HG03175 (cell line): Measurements from ENCODE around the gene ZNF227.
"Not testable (repeated sequence)": the region's sequence is repeated elsewhere in the genome, so short reads cannot be mapped to it uniquely, and the experiment has no call there.

Source experiments
- ATAC-seq: cut with Tn5 transposase; IDR thresholded peaks from one replicate; pipeline ENCODE4 v1.9.1; 2021; ENCODE audit warnings: mild to moderate bottlenecking, moderate library complexity; ENCODE audit not compliant: unreplicated experiment

Gene ZNF227

DNA sequence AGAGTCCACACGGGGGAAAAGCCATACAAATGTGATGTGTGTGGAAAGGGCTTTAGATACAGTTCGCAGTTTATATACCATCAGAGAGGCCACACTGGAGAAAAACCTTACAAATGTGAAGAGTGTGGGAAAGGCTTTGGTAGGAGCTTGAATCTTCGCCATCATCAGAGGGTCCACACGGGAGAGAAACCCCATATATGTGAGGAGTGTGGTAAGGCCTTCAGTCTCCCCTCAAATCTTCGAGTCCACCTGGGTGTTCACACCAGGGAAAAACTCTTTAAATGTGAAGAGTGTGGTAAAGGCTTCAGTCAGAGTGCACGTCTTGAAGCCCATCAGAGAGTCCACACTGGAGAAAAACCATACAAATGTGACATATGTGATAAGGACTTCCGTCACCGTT is 24.1 kb downstream of the ZNF227 start:
- ATAC-seq, result no peak

DNA sequence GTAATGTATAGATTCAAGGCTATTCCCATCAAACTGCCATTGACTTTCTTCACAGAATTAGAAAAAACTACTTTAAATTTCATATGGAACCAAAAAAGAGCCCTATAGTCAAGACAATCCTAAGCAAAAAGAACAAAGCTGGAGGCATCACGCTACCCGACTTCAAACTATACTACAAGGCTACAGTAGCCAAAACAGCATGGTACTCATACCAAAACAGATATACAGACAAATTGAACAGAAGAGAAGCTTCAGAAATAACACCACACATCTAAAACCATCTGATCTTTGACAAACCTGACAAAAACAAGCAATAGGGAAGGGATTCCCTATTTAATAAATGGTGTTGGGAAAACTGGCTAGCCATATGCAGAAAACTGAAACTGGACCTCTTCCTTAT is 40.0 kb downstream of the ZNF227 start:
- not testable (repeated sequence) for ATAC-seq

DNA sequence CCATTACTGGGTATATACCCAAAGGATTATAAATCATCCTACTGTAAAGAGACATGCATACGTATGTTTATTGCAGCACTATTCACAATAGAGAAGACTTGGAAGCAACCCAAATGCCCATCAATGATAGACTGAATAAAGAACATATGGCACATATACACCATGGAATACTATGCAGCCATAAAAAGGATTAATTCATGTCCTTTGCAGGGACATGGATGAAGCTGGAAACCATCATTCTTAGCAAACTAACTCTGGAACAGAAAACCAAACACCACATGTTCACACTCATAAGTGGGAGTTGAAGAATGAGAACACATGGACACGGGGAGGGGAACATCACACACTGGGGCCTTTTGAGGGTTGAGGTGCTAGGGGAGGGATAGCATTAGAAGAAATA is 41.1 kb downstream of the ZNF227 start:
- not testable (repeated sequence) for ATAC-seq

DNA sequence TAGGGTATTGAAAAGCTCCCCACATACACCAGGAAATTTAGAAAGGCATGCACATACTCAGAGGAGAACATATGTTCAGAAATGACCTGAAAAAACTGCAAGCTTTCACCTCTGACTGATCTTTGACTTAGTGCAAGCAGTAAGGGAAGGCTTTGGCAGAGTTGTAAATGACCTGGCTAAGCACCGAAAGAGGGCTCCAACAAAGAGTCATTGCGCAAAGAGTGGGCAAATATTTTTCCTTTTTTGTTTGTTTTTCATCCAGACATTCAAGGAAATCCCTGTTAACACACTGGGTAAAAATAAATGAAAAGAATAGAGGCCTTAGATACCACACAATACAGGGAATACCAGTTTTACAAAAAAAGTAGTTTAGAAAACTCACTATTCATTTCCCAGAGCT is 42.2 kb downstream of the ZNF227 start:
- no peak for ATAC-seq

DNA sequence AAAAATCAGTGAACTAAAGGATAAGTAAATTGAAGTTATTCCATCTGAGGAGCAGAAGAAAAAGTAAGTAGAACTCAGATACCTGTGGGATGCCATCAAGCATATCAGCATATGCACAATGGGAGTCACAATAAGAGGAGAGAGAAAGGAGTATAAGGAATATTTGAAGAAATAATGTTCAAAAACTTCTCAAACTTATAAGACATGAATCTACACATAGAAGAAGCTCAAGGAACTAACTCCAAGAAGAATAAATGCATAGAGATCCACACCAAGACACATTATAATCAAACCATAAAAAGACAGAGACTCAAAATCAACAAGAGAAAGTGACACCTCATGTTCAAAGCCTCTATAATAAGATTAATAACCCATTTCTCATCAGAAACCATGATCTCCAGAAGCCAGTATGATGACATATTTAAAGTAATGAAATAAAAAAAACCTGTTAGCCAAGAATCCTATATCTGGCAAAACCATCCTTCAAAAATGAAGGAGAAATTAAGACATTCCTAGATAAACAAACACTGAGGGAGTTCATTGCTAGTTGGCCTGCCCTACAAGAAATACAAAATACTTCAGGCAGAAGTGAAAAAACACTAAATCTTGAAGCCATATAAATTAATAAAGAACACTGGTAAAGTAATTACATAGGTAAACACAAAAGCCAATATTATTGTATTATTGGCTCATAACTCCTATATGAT is 43.5 kb downstream of the ZNF227 start:
- no peak for ATAC-seq

DNA sequence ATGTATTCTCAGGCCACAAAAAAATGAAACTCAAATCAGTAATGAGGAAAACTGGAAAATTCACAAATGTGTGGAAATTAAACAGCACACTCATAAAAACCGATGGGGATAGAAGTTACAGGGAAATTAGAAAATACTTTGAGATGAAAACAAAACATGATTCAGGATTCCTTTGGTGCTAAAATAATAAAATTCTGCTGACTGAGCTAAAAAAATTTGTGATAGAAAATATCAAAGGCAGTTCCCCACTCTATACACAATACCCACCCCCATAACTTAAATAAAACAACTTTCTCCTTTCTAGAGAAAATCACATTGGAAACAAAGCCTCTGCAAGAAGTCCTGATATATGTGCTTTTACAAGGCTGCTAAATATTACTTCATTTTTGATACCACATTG is 45.8 kb downstream of the ZNF227 start:
- ATAC-seq, result no peak

DNA sequence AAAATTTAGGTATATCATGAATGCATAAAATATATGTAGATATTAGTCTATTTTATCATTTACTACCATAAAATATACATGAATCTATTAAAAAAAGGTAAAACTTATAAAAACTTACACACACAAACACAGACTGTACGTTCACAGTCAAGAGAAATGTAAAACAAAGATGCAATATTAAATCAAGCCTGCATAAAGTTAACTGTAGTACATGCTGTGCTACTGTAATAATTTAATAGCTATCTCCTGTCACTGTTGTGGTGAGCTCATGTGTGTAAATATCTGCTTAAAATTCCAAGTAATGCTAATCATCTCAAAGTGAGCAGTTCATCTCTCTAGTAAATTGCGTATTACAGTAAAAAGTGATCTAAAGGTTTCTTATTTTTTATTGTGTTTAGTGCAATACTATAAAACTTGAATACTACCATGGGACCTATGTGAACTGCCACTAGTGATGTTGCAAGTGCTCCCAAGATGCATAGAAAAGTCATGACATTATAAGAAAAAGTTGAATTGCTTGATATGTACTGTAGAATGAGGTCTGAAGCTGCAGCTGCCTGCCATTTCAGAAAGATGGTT is 46.6 kb downstream of the ZNF227 start:
- no peak for ATAC-seq

DNA sequence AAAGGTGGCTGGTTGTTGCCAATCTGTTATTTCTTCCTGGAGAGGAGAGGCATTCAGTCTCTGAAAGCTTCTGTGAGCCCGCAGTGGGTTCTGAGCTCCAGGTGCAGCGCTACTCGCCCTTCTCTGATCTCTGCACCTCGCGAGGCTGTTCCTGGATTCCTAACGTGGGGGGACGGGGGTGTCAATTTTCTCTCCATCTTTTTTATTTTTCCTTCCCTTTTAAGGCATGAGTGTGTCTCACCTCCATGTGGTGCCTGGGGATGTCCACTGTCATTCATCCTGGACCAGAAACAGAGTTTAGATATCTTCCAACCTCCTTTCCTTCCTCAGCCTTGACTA is 48.0 kb downstream of the ZNF227 start:
- ATAC-seq, result no peak

DNA sequence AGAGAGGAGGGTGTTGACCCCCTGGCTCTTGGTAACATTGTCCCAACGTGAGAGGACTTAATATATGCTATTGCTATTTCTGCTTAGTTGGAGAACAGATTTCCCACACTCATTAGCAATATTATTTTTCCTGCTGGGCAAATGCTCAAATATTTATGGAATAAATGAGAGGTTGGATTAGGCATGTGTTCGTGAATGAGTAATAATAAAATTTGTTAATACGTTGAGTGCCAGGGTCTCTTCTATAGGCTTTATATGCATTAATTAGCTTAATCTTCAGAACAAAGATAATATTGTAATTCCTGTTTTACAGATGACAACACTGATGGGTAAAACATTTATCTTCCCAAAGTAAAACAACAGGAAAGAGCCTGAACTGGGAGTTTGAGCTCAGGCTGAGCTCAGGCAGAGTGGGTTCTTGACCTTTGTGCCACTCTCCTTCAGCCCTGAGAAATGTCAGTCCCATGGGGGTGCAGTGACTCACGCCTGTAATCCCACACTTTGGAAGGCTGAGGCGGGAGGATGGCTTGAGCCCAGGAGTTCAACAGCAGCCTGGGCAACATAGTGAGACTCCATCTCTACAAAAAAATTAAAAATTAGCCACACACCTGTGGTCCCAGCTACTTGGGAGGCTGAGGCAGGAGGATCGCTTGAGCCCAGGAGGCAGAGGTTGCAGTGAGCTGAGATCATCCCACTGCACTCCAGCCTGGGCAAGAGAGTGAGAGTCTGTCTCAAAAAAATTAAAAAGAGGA is 48.5 kb downstream of the ZNF227 start:
- no peak for ATAC-seq

DNA sequence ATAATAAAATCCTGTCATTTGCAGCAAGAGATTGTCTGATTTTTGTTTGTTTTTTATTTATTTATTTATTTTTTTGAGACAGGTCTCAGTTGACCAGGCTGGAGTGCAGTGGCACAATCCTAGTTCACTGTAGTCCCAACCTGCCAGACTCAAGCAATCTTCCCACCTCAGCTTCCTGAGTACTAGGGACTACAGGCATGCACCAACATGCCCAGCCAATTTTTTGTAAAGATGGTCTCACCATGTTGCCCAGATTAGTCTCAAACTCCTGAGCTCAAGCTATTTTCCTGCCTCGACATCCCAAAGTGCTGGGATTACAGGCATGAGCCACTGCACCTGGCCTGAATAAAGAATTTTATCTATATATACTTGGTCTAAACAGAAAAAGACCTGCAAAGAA is 65.0 kb downstream of the ZNF227 start:
- ATAC-seq, result no peak

DNA sequence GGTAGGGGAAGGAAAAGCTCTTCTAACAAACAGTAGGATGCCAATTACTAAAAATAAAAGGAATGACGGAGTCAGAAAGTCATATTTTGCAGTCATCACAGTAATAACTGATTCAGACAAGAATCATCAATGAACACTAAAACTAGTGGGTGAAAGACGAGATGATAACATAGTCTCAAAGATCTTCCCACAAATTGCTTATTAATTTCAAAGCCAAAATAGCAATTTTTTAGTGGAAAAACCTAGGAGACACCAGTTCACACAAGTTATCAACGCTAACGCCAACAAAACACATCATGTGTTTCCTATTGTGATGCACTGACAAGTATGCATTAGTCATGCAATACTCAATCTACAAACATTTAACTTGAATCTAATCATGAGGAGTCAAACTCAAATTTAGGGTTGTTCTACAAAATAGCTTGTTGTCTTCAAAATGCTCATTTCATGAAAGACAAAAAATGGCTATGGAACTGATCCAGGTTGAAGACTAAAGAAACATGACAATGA is 65.9 kb downstream of the ZNF227 start:
- ATAC-seq, result no peak

DNA sequence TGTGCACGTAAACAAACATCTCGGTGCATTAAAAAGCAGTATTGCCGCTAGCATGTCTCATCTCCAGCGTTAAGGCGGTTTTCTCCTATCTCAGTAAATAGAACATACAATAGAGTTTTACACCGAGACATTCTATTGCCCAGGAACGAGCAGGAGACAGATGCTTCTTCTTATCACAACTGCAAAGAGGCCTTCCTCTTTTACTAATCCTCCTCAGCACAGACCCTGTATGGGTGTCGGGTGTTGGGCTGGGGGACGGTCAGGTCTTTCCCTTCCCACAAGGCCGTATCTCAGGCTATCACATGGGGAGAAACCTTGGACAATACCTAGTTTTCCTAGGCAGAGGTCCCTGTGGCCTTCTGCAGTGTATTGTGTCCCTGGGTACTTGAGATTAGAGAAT is 68.6 kb downstream of the ZNF227 start:
- ATAC-seq, result no peak

DNA sequence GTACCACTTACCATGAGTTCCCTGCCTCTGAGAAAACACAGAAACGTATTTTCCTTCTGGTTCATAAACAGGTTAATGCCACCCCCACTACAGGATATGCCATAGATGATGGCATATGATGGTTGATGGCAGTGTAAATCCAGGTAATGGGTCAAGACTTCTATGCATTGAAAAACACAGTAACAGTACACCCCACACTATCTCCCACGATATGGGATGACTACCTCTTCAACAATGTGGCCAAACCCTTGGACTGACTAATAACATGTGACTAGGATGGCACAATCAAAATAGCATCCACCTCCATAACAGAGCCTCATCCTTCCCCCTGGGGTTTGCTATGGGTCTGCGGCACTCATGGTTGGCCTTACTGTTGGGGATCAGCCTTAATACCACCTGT is 70.5 kb downstream of the ZNF227 start:
- ATAC-seq, result no peak

DNA sequence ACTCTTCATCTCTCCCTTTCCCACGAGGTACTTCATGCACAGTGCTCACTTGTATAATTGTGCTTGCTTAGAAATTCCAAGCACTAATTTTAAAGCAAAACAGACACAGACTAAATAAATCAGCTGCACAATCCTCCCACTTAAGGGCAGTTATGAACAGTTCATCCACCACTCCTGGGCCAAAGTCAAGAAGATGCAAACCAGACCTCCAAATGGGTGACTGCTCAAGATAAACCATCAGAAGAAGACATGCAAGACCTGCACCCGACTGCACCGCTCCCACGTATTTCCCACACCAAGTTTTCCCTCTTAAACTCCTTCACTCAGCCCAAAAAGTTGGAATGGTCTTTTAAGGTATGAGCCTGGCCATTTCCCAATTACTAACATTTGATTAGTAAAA is 72.6 kb downstream of the ZNF227 start:
- no peak for ATAC-seq
